Glutamatergic neuron (in vitro differentiated cells): ENCODE measurements around the gene SEC11C. TPM values are rescaled to one million over a fixed set of nuclear protein-coding genes. Genes with fewer than 3 reads are reported as not detected.

Experiments used
- DNase-seq: peaks from one replicate; pipeline ENCODE4 v3.0.0; 2022
- H3K27ac Mint-ChIP-seq: one replicate; pipeline ENCODE4 v1.8.0; 2020; ENCODE audit warnings: mild to moderate bottlenecking, mixed read lengths, inconsistent platforms; ENCODE audit not compliant: unreplicated experiment
- H3K27me3 Mint-ChIP-seq: one replicate; pipeline ENCODE4 v1.8.0; 2020; ENCODE audit warnings: mild to moderate bottlenecking, moderate library complexity, mixed read lengths, inconsistent platforms; ENCODE audit not compliant: unreplicated experiment
- H3K36me3 Mint-ChIP-seq: one replicate; pipeline ENCODE4 v1.8.0; 2020; ENCODE audit warnings: mild to moderate bottlenecking, mixed read lengths, inconsistent platforms; ENCODE audit not compliant: unreplicated experiment
- H3K4me1 Mint-ChIP-seq: one replicate; pipeline ENCODE4 v1.8.0; 2020; ENCODE audit warnings: mild to moderate bottlenecking, low read depth, mixed read lengths, inconsistent platforms; ENCODE audit not compliant: unreplicated experiment
- H3K4me3 Mint-ChIP-seq: one replicate; pipeline ENCODE4 v1.8.0; 2020; ENCODE audit warnings: mild to moderate bottlenecking, mixed read lengths, inconsistent platforms; ENCODE audit not compliant: unreplicated experiment
- H3K9me3 Mint-ChIP-seq: one replicate; pipeline ENCODE4 v1.8.0; 2020; ENCODE audit warnings: mild to moderate bottlenecking, moderate library complexity, mixed read lengths, inconsistent platforms; ENCODE audit not compliant: unreplicated experiment
- long read RNA-seq: library from polyadenylated mRNA; unstranded; transcript quantifications from one replicate; pipeline ENCODE4 v2.0.0, GENCODE V29; 2020; ENCODE audit not compliant: unreplicated experiment
- total RNA-seq: library from RNA; stranded (reverse); fragmentation: NEBNext Ultra II Directional; extraction: Animal tissue kit (Norgen Biotek cat#: 25700); gene quantifications from one replicate; pipeline ENCODE4 v1.2.1, GENCODE V29; 2021; ENCODE audit not compliant: unreplicated experiment
- TF ChIP-seq, protein P1 (sequence below): fragments of 200-600 bp; sonication (generic); IDR thresholded peaks from one replicate; pipeline ENCODE4 v1.5.0; 2021; ENCODE audit not compliant: partially characterized antibody, unreplicated experiment

SEC11C gene
- 77.7 TPM for total RNA-seq
- long read RNA-seq, transcript SEC11C-204 (6 exons, 1,202 nt) = major isoform, 64 of 71 reads
- long read RNA-seq, partial matches to known transcripts = 0 of 71 reads
- long read RNA-seq, other reads (novel, unspliced or antisense) = 2 of 71 reads

DNA sequence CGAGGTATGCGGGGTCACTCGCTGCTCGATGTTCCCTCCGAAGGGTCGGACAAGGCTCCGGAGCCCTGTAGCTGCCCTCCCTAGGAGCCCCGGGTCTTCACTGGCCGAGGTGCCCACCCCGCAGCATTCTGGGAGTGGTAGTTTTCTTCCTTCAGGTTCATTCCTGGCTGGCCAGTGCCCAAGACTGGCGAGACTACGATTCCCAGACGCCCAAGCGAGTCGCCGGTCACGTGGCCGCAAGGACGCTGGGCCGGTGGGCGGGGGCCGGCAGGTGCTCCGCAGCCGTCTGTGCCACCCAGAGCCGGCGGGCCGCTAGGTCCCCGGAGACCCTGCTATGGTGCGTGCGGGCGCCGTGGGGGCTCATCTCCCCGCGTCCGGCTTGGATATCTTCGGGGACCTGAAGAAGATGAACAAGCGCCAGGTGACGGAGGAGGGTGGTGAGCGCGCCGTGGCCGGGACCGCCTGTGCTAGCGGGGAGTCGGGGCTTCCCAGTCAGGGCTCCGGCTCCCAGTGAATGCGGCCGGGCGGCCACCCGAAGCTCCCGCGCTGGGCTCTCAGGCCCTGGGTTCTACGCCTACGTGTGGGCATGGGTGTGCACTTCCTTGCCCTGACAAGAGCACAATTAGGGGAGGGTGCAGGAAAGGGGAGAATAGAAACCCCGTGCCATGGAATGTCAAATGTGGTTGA, at the start of gene SEC11C:
Gene SEC11C, plus strand, starts transcription at position 270 of the 687 bp plus-strand sequence. Its CDS starts 65 bp downstream, at position 335.
- TF ChIP-seq, protein P1, sequence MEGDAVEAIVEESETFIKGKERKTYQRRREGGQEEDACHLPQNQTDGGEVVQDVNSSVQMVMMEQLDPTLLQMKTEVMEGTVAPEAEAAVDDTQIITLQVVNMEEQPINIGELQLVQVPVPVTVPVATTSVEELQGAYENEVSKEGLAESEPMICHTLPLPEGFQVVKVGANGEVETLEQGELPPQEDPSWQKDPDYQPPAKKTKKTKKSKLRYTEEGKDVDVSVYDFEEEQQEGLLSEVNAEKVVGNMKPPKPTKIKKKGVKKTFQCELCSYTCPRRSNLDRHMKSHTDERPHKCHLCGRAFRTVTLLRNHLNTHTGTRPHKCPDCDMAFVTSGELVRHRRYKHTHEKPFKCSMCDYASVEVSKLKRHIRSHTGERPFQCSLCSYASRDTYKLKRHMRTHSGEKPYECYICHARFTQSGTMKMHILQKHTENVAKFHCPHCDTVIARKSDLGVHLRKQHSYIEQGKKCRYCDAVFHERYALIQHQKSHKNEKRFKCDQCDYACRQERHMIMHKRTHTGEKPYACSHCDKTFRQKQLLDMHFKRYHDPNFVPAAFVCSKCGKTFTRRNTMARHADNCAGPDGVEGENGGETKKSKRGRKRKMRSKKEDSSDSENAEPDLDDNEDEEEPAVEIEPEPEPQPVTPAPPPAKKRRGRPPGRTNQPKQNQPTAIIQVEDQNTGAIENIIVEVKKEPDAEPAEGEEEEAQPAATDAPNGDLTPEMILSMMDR = no peak
- Mint-ChIP-seq H3K36me3 (no peaks in the 10 kb centered on the region), H3K4me1 (peaks cover 17% of the 10 kb centered on the region), H3K27me3 (no peaks in the 10 kb centered on the region), H3K9me3 (no peaks in the 10 kb centered on the region), H3K4me3 (peak within 1 kb of the TSS; percentile 94), H3K27ac (peak within 1 kb of the TSS; percentile 91)
- peak; percentile 96 for DNase-seq

DNA sequence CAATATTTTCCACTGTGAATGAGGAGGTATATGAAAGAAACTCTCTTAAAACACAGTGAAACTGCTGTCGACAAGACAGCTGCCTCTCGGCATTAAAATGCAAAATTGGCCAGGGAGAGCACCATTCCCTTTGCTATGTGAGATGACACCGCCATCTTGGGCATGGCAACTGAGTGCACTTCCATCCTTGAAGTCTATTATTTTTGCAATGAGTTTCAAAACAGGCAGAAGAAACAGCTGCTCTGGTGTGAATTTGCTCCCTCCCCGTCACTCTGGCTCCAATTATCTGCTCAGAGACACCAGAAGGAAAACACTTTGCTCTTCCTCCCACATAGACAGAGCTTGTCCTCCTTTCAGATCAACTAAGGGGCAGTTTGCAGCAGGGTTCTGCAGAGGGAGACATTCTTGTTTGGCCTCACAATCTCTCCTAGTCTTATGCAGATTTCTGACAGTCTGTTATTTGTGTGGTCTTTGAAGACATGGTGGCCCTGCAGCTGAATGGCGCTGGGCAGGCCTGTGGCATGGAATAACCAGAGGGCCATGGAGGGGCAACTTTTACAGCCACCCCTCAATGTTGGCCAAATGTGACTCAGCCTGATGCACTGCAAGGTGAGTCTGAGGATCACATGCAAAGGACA, 48.6 kb upstream of the SEC11C start:
- H3K27me3 Mint-ChIP-seq = peaks cover 2% of the 10 kb centered on the region
- no peak for DNase-seq
- peaks cover 3% of the 10 kb centered on the region for H3K9me3 Mint-ChIP-seq
- peaks cover 5% of the 10 kb centered on the region for H3K4me1 Mint-ChIP-seq
- no peak overlapping the region for H3K4me3 Mint-ChIP-seq
- no peak overlapping the region for H3K27ac Mint-ChIP-seq
- TF ChIP-seq, protein P1 = no peak
- H3K36me3 Mint-ChIP-seq = peaks cover 3% of the 10 kb centered on the region

DNA sequence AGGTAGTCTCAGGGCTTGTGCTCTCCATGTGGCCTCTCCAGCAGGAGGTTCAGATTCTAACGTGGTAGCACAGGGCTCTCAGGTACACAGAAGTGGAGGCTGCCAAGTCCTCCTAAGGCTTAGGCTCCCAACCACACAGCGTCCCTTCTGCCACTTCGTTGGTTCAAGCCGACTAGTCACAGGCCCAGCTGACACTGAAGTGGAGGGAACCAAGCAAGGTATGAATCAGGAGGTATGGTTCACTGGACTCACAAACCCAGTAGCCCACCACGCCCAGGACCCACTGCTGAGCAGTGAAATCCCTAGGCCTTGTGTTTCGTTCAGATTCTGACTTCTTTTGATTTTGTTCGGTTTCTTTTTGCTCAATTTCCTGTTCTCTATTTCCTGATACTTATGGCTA, 46.0 kb upstream of the SEC11C start:
- Mint-ChIP-seq H3K27me3 (peaks cover 6% of the 10 kb centered on the region), H3K4me1 (peaks cover 12% of the 10 kb centered on the region), H3K4me3 (no peak overlapping the region), H3K27ac (no peak overlapping the region), H3K9me3 (peaks cover 3% of the 10 kb centered on the region), H3K36me3 (peaks cover 3% of the 10 kb centered on the region)
- TF ChIP-seq, protein P1 = no peak
- DNase-seq = no peak

DNA sequence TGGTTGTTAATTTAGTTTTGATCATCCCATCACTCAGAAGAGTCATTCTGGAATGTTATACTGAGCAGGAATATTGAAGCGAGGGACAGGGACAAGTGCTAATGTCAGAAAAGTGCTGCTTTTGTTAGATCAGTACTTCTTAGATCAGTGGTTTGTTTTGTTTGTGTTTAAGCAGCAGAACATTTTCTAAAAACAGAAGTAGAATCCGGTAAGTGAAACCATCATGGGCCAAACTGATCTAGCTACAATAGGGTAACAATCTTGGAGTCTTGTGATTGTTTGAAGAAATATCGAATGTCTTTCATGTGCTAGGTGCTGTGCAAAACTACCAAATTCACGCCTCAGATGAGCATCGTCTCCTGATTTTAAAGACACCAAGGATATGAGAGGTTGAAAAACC, 45.1 kb upstream of the SEC11C start:
- no peak for DNase-seq
- Mint-ChIP-seq H3K27me3 (peaks cover 6% of the 10 kb centered on the region), H3K27ac (no peak overlapping the region), H3K4me3 (no peak overlapping the region), H3K9me3 (peaks cover 3% of the 10 kb centered on the region), H3K36me3 (peaks cover 3% of the 10 kb centered on the region), H3K4me1 (peaks cover 12% of the 10 kb centered on the region)
- TF ChIP-seq, protein P1 = no peak
